ENCODE data around the gene IRAK1. TPM values are rescaled to one million over a fixed set of nuclear protein-coding genes. Genes with fewer than 3 reads are reported as not detected.

IRAK1 gene
- polyA plus RNA-seq, 1 donor from 2014 or later = 6.8 TPM

DNA sequence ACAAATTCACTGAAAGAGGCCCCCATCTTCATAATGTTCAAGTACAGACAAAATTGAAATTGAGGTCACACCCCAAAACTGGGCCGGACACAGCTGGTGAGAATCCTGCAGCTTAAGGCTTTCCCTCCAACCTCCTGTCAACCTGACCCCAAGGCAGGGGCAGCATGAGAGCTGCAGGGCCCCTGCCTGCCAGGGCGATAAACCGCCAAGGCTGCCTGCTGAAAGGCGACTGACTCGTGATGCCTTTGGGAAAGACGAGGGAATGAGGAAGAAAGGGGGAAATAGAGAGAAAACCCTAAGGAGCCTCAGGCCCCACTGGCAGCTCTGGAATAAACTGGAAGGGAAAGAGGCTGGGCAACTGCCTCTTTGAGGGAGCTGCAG, 7.3 kb upstream of the IRAK1 start:
- H3K27ac ChIP-seq (ENCODE audit: low read length) = no peak overlapping the region
- H3K79me2 ChIP-seq (replicated peaks; ENCODE audit: insufficient read depth, low read length) = no peaks in the 10 kb centered on the region
- H2AFZ ChIP-seq (ENCODE audit: low read depth, low read length) = no peak overlapping the region
- H3K4me2 ChIP-seq (ENCODE audit: low read length) = no peak overlapping the region
- no peak overlapping the region for H3K9ac ChIP-seq (ENCODE audit: low read length)
- H3K9me3 ChIP-seq (ENCODE audit: low read length) = no peaks in the 10 kb centered on the region
- TF ChIP-seq RAD21 (conservative IDR thresholded peaks at IDR 0.05) (no peak), EZH2 (IDR thresholded peaks at IDR 0.05; ENCODE audit: borderline replicate concordance, insufficient read depth, low read length, poor library complexity, severe bottlenecking) (no peak), MXI1 (conservative IDR thresholded peaks at IDR 0.05; ENCODE audit: poor library complexity, severe bottlenecking) (no peak), REST (IDR thresholded peaks at IDR 0.05; ENCODE audit: borderline replicate concordance) (no peak)
- TF ChIP-seq, protein P1, sequence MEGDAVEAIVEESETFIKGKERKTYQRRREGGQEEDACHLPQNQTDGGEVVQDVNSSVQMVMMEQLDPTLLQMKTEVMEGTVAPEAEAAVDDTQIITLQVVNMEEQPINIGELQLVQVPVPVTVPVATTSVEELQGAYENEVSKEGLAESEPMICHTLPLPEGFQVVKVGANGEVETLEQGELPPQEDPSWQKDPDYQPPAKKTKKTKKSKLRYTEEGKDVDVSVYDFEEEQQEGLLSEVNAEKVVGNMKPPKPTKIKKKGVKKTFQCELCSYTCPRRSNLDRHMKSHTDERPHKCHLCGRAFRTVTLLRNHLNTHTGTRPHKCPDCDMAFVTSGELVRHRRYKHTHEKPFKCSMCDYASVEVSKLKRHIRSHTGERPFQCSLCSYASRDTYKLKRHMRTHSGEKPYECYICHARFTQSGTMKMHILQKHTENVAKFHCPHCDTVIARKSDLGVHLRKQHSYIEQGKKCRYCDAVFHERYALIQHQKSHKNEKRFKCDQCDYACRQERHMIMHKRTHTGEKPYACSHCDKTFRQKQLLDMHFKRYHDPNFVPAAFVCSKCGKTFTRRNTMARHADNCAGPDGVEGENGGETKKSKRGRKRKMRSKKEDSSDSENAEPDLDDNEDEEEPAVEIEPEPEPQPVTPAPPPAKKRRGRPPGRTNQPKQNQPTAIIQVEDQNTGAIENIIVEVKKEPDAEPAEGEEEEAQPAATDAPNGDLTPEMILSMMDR (IDR thresholded peaks at IDR 0.05; ENCODE audit: poor library complexity, severe bottlenecking) = no peak
- H3K27me3 ChIP-seq (ENCODE audit: insufficient read depth, low read depth, low read length) = no peaks in the 10 kb centered on the region
- H4K20me1 ChIP-seq (ENCODE audit: insufficient read depth) = no peaks in the 10 kb centered on the region
- no peak overlapping the region for H3K4me3 ChIP-seq (ENCODE audit: low read length)
- H3F3A ChIP-seq (ENCODE audit: insufficient read depth, low read length, poor library complexity, severe bottlenecking) = no peaks in the 10 kb centered on the region
- no peaks in the 10 kb centered on the region for H3K36me3 ChIP-seq (ENCODE audit: insufficient read depth, low read length)
- no peaks in the 10 kb centered on the region for H3K9me2 ChIP-seq (ENCODE audit: insufficient read depth, low read length)

- Histone ChIP-seq H4K20me1 (ENCODE audit: insufficient read depth) (no peaks in the 10 kb centered on the region), H3K4me3 (ENCODE audit: low read length) (no peak overlapping the region), H3K9me3 (ENCODE audit: low read length) (no peaks in the 10 kb centered on the region), H3K79me2 (replicated peaks; ENCODE audit: insufficient read depth, low read length) (no peaks in the 10 kb centered on the region), H3K4me2 (ENCODE audit: low read length) (no peak overlapping the region), H3K27ac (ENCODE audit: low read length) (no peak overlapping the region), H3K27me3 (ENCODE audit: insufficient read depth, low read depth, low read length) (no peaks in the 10 kb centered on the region), H3F3A (ENCODE audit: insufficient read depth, low read length, poor library complexity, severe bottlenecking) (no peaks in the 10 kb centered on the region), H3K9me2 (ENCODE audit: insufficient read depth, low read length) (no peaks in the 10 kb centered on the region), H2AFZ (ENCODE audit: low read depth, low read length) (no peak overlapping the region), H3K9ac (ENCODE audit: low read length) (no peak overlapping the region), H3K36me3 (ENCODE audit: insufficient read depth, low read length) (no peaks in the 10 kb centered on the region)
- TF ChIP-seq SMC3 (conservative IDR thresholded peaks at IDR 0.05; ENCODE audit: poor library complexity) (no peak), REST (IDR thresholded peaks at IDR 0.05; ENCODE audit: borderline replicate concordance) (no peak), TAF1 (IDR thresholded peaks at IDR 0.05; ENCODE audit: low read depth) (no peak), POLR2AphosphoS5 (IDR thresholded peaks at IDR 0.05) (no peak), EP300 (conservative IDR thresholded peaks at IDR 0.05; ENCODE audit: poor library complexity, severe bottlenecking) (no peak), EZH2 (IDR thresholded peaks at IDR 0.05; ENCODE audit: borderline replicate concordance, insufficient read depth, low read length, poor library complexity, severe bottlenecking) (no peak), RAD21 (conservative IDR thresholded peaks at IDR 0.05) (no peak), MXI1 (conservative IDR thresholded peaks at IDR 0.05; ENCODE audit: poor library complexity, severe bottlenecking) (no peak)
- TF ChIP-seq, protein P1 (IDR thresholded peaks at IDR 0.05; ENCODE audit: poor library complexity, severe bottlenecking) = no peak
Observed at GRCh38 chrX:154026136-154027021, 6.7 kb upstream of the IRAK1 start.
